Right lobe of liver (tissue), 6 donors: ENCODE results near the gene ITGA8. TPM values are rescaled to one million over a fixed set of nuclear protein-coding genes. Genes with fewer than 3 reads are reported as not detected.

ENCODE experiments used
- ATAC-seq, 4 donors: fragments of 200-7000 bp; cut with Tn5 transposase; one replicate each; pipeline ENCODE4 v1.9.1; 2020; ENCODE audit warnings: mild to moderate bottlenecking in 4 of 4, moderate library complexity in 4 of 4
- DNase-seq, 3 donors: peaks; one replicate each; pipeline ENCODE4 v3.0.0-alpha.2; 2020
- H3K27ac ChIP-seq, 3 donors: fragments of 200-600 bp; one replicate each; pipeline ENCODE4 v1.8.0; 2022
- H3K27me3 ChIP-seq, 2 donors: fragments of 200-600 bp; one replicate each; pipeline ENCODE4 v1.8.0; 2022
- H3K36me3 ChIP-seq, 4 donors: fragments of 200-600 bp; sonication (generic) in 1 of 4; one replicate each; pipeline versions ENCODE4 v1.5.1 to v1.8.0; 2017 to 2022; ENCODE audit warnings: control low read depth in 1 of 4
- H3K4me1 ChIP-seq, 4 donors: fragments of 200-600 bp; sonication (generic) in 1 of 4; one replicate each; pipeline versions ENCODE4 v1.5.1 to v1.8.0; 2017 to 2022; ENCODE audit warnings: control low read depth in 1 of 4
- H3K4me3 ChIP-seq, 3 donors: fragments of 200-600 bp; one replicate each; pipeline ENCODE4 v1.8.0; 2022
- H3K9me3 ChIP-seq, 4 donors: fragments of 200-600 bp; sonication (generic) in 1 of 4; one replicate each; pipeline versions ENCODE4 v1.5.1 to v1.8.0; 2017 to 2022; ENCODE audit warnings: control low read depth in 1 of 4
- POLR2A ChIP-seq: fragments of 450-650 bp; IDR thresholded peaks from one replicate; pipeline ENCODE4 v1.6.1; 2017; ENCODE audit warnings: antibody characterized with exemption, mild to moderate bottlenecking
- WGBS: methylation state at CpG from one replicate; pipeline ENCODE4 v1.1.6; 2018; ENCODE audit warnings: low coverage, low lambda C conversion rate; ENCODE audit not compliant: insufficient coverage; ENCODE audit errors: missing lambda C conversion rate; 5-methylcytosine and 5-hydroxymethylcytosine counted together
- intact Hi-C, 2 donors: fragments of 100-400 bp; cut with DNase I; formaldehyde crosslinking; loops; one replicate each; pipeline versions ENCODE4 v1.11.2 to v1.14.1; 2022
- total RNA-seq, 6 experiments: library from RNA; depleted of rRNA in 2 of 6; stranded (reverse); fragments of >200 nt in 2 of 6; fragmentation: NEBNext Ultra II Directional in 3 of 6; extraction: Animal tissue kit (Norgen Biotek cat#: 25700) in 3 of 6; gene quantifications; one replicate each; pipeline versions ENCODE4 v1.1.0 to v1.2.4, GENCODE V29; 2016 to 2023
- TF ChIP-seq, protein P1 (sequence below), 4 donors: fragments of 200-600 bp in 3 of 4; fragments of 450-650 bp in 1 of 4; IDR thresholded peaks; one replicate each; pipeline versions ENCODE4 v1.5.1 to v1.8.0; 2016 to 2022; ENCODE audit warnings: antibody characterized with exemption in 4 of 4, mild to moderate bottlenecking in 2 of 4
- donor health status: DM: no; HTN: yes; CAD: no.
- donor health status: DM: no; HTN: no; CAD: no.
- donor health status: DM: no; HTN: no; CAD: no.
- donor health status: DM: no; HTN: yes; CAD: no.
- donor health status: DM: no; HTN: yes; CAD: no.

ITGA8 gene
- total RNA-seq, 6 experiments from 2014 or later = 0.18 to 0.80 (median 0.36) TPM

GRCh38 chr10:15760681-15761080, 41.0 kb upstream of the ITGA8 start:
- intact Hi-C loops = no loop called here
- no peaks in the 10 kb centered on the region for H3K27me3 ChIP-seq
- no peaks in the 10 kb centered on the region for H3K4me1 ChIP-seq
- 100% methylated on average over 1 of the region's 2 CpGs for WGBS
- no peaks in the 10 kb centered on the region for H3K36me3 ChIP-seq
- no peak for ATAC-seq
- no peaks in the 10 kb centered on the region for H3K9me3 ChIP-seq
- no peak for TF ChIP-seq POLR2A
- TF ChIP-seq, protein P1, sequence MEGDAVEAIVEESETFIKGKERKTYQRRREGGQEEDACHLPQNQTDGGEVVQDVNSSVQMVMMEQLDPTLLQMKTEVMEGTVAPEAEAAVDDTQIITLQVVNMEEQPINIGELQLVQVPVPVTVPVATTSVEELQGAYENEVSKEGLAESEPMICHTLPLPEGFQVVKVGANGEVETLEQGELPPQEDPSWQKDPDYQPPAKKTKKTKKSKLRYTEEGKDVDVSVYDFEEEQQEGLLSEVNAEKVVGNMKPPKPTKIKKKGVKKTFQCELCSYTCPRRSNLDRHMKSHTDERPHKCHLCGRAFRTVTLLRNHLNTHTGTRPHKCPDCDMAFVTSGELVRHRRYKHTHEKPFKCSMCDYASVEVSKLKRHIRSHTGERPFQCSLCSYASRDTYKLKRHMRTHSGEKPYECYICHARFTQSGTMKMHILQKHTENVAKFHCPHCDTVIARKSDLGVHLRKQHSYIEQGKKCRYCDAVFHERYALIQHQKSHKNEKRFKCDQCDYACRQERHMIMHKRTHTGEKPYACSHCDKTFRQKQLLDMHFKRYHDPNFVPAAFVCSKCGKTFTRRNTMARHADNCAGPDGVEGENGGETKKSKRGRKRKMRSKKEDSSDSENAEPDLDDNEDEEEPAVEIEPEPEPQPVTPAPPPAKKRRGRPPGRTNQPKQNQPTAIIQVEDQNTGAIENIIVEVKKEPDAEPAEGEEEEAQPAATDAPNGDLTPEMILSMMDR (IDR thresholded peaks at IDR 0.05) = no peak
- no peak for DNase-seq
- H3K27ac ChIP-seq = no peak overlapping the region
- no peak overlapping the region for H3K4me3 ChIP-seq

- Histone ChIP-seq H3K4me3 (no peak overlapping the region), H3K27ac (no peak overlapping the region), H3K9me3 (no peaks in the 10 kb centered on the region), H3K4me1 (no peaks in the 10 kb centered on the region), H3K27me3 (no peaks in the 10 kb centered on the region), H3K36me3 (no peaks in the 10 kb centered on the region)
- DNase-seq (no peak), ATAC-seq (peak in 1 of 4 donors; percentile 7)
- intact Hi-C loops = no loop called here
- TF ChIP-seq, protein P1 (IDR thresholded peaks at IDR 0.05) = no peak
- no peak for TF ChIP-seq POLR2A
Measured at GRCh38 chr10:15759265-15759664, 39.5 kb upstream of the ITGA8 start.

- H3K4me1 ChIP-seq = no peaks in the 10 kb centered on the region
- no peak overlapping the region for H3K4me3 ChIP-seq
- no peak overlapping the region for H3K27ac ChIP-seq
- no peak for TF ChIP-seq POLR2A
- TF ChIP-seq, protein P1 (IDR thresholded peaks at IDR 0.05) = no peak
- no peaks in the 10 kb centered on the region for H3K9me3 ChIP-seq
- no peaks in the 10 kb centered on the region for H3K27me3 ChIP-seq
- no peaks in the 10 kb centered on the region for H3K36me3 ChIP-seq
- DNase-seq (no peak), ATAC-seq (no peak)
- 62% methylated on average over 5 of the region's 5 CpGs for WGBS
- intact Hi-C loops = no loop called here
Measured at GRCh38 chr10:15758618-15759017, 38.9 kb upstream of the ITGA8 start.

- H3K4me3 ChIP-seq = no peak overlapping the region
- H3K4me1 ChIP-seq = no peaks in the 10 kb centered on the region
- H3K36me3 ChIP-seq = no peaks in the 10 kb centered on the region
- no peak overlapping the region for H3K27ac ChIP-seq
- intact Hi-C loops = no loop called here
- H3K27me3 ChIP-seq = no peaks in the 10 kb centered on the region
- ATAC-seq (no peak), DNase-seq (no peak)
- H3K9me3 ChIP-seq = no peaks in the 10 kb centered on the region
- 39% methylated on average over 2 of the region's 2 CpGs for WGBS
- TF ChIP-seq POLR2A = no peak
- TF ChIP-seq, protein P1 (IDR thresholded peaks at IDR 0.05) = no peak
Measured at GRCh38 chr10:15754937-15755336, 35.2 kb upstream of the ITGA8 start.

- H3K36me3 ChIP-seq = no peaks in the 10 kb centered on the region
- no peak overlapping the region for H3K27ac ChIP-seq
- no peak overlapping the region for H3K4me3 ChIP-seq
- no peak for DNase-seq
- WGBS = 75% methylated on average over 3 of the region's 5 CpGs
- ATAC-seq = no peak
- no peaks in the 10 kb centered on the region for H3K4me1 ChIP-seq
- H3K27me3 ChIP-seq = no peaks in the 10 kb centered on the region
- H3K9me3 ChIP-seq = no peaks in the 10 kb centered on the region
- intact Hi-C loops = no loop called here
- no peak for TF ChIP-seq POLR2A
- TF ChIP-seq, protein P1 (IDR thresholded peaks at IDR 0.05) = no peak
Measured at GRCh38 chr10:15751046-15751445, 31.3 kb upstream of the ITGA8 start.
